ENCODE measurements around the gene OR9Q1. TPM values are rescaled to one million over a fixed set of nuclear protein-coding genes. Genes with fewer than 3 reads are reported as not detected.

The OR9Q1 gene
- total RNA-seq, 2 donors from 2014 or later, result not detected

DNA sequence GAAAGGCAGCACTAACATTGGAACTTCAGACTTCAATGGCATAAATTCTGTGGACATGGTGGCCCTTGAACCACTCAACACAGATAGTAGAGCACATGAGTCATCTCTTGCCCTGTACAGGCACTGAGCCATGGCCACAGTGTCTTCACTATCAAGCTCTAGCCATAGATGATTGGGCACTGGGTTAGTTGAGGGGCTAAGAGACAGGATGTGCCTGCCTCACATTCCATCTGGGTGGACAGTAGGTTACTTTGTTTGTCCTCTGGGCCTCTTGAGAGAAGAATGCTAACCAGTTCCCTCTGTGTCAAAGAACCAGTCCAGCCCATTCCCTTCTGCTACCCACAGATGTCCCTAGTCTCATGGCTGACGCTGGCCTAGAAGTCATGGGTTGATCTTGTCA lies 46.9 kb downstream of the OR9Q1 start:
- Histone ChIP-seq H3K9me3 (no peaks in the 10 kb centered on the region), H3K27me3 (replicated peaks; ENCODE audit: insufficient read depth) (no peaks in the 10 kb centered on the region), H3K4me3 (no peak overlapping the region), H3K36me3 (no peaks in the 10 kb centered on the region), H3K4me1 (replicated peaks) (no peaks in the 10 kb centered on the region), H3K27ac (no peak overlapping the region)
- no peak for TF ChIP-seq POLR2AphosphoS5 (IDR thresholded peaks at IDR 0.05)
- no peak for TF ChIP-seq CTCF (IDR thresholded peaks at IDR 0.05)
- no peak for TF ChIP-seq POLR2A (IDR thresholded peaks at IDR 0.05)
- WGBS, result 83% methylated on average over 1 of the region's 1 CpG
- DNase-seq (ENCODE audit: low spot score), result no peak
- intact Hi-C loops (cut with DNase I), result no loop called here

GRCh38 chr11:58075781-58076180 lies 52.1 kb downstream of the OR9Q1 start:
- TF ChIP-seq CTCF (IDR thresholded peaks at IDR 0.05) (no peak), POLR2AphosphoS5 (IDR thresholded peaks at IDR 0.05) (no peak), POLR2A (IDR thresholded peaks at IDR 0.05) (no peak)
- no peak overlapping the region for H3K27ac ChIP-seq
- no peaks in the 10 kb centered on the region for H3K27me3 ChIP-seq (replicated peaks; ENCODE audit: insufficient read depth)
- H3K4me1 ChIP-seq (replicated peaks), result no peaks in the 10 kb centered on the region
- no peak for DNase-seq (ENCODE audit: low spot score)
- no peaks in the 10 kb centered on the region for H3K9me3 ChIP-seq
- H3K36me3 ChIP-seq, result no peaks in the 10 kb centered on the region
- WGBS, result 44% methylated on average over 2 of the region's 2 CpGs
- no peak overlapping the region for H3K4me3 ChIP-seq
- intact Hi-C loops (cut with DNase I), result no loop called here

DNA sequence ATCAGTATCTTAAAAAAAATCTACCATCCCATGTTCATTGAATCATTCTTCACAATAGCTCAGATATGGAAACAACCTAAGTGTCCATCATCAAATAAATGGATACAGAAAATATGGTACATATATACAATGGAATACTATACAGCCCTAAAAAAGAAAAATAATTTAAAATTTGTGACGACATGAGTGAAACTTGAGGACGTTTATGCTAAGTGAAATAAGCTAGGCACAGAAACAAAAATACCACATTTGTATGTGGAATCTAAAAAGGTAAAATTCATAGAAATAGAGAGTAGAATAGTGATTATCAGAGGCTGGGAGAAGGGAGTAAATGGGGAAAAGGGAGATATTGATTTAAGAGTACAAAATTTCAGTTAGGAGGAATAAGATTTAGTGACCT lies 62.8 kb downstream of the OR9Q1 start:
- H3K27ac ChIP-seq, result no peak overlapping the region
- TF ChIP-seq CTCF (IDR thresholded peaks at IDR 0.05) (no peak), POLR2A (IDR thresholded peaks at IDR 0.05) (no peak), POLR2AphosphoS5 (IDR thresholded peaks at IDR 0.05) (no peak)
- no peak overlapping the region for H3K4me3 ChIP-seq
- intact Hi-C loops (cut with DNase I), result no loop called here
- no peaks in the 10 kb centered on the region for H3K27me3 ChIP-seq (replicated peaks; ENCODE audit: insufficient read depth)
- H3K36me3 ChIP-seq, result no peaks in the 10 kb centered on the region
- no peaks in the 10 kb centered on the region for H3K9me3 ChIP-seq
- DNase-seq (ENCODE audit: low spot score), result no peak
- no peaks in the 10 kb centered on the region for H3K4me1 ChIP-seq (replicated peaks)
- 68% methylated on average over 2 of the region's 2 CpGs for WGBS

- H3K4me3 ChIP-seq, result no peak overlapping the region
- H3K9me3 ChIP-seq, result no peaks in the 10 kb centered on the region
- H3K4me1 ChIP-seq (replicated peaks), result no peaks in the 10 kb centered on the region
- WGBS, result 53% methylated on average over 2 of the region's 2 CpGs
- TF ChIP-seq POLR2AphosphoS5 (IDR thresholded peaks at IDR 0.05) (no peak), POLR2A (IDR thresholded peaks at IDR 0.05) (no peak), CTCF (IDR thresholded peaks at IDR 0.05) (no peak)
- intact Hi-C loops (cut with DNase I), result no loop called here
- no peak for DNase-seq (ENCODE audit: low spot score)
- no peaks in the 10 kb centered on the region for H3K27me3 ChIP-seq (replicated peaks; ENCODE audit: insufficient read depth)
- H3K27ac ChIP-seq, result no peak overlapping the region
- no peaks in the 10 kb centered on the region for H3K36me3 ChIP-seq
Measured at GRCh38 chr11:58097437-58097836, 73.8 kb downstream of the OR9Q1 start.

DNA sequence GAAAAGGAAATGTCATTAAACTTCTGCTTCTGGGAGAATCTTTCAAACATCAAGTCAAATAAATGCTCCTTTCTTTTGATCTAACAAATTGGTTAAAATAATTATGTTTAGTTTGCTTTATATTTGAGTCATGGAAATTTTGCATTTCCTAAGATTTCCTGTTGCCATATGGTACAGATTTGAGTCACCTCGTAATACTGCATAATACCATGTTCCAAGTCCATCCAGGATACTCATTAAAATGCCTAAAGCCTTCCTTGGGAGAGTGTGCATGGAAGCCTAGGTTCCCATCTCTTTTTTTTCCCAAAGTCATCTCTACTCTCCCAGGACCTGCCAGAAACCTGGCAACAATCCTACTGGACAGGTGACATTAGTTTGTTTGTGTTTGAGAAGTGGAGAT lies 97.4 kb downstream of the OR9Q1 start:
- WGBS, result 68% methylated on average over 1 of the region's 1 CpG
- intact Hi-C loops (cut with DNase I), result no loop called here

More for the DNA sequence above, 97.4 kb downstream of the OR9Q1 start:
- H3K27ac ChIP-seq, result no peak overlapping the region
- no peaks in the 10 kb centered on the region for H3K9me3 ChIP-seq
- no peak overlapping the region for H3K4me3 ChIP-seq
- no peak for TF ChIP-seq POLR2AphosphoS5 (IDR thresholded peaks at IDR 0.05)
- no peak for TF ChIP-seq CTCF (IDR thresholded peaks at IDR 0.05)
- no peak for TF ChIP-seq POLR2A (IDR thresholded peaks at IDR 0.05)
- H3K4me1 ChIP-seq (replicated peaks), result no peaks in the 10 kb centered on the region
- no peaks in the 10 kb centered on the region for H3K36me3 ChIP-seq
- DNase-seq (ENCODE audit: low spot score), result no peak
- no peaks in the 10 kb centered on the region for H3K27me3 ChIP-seq (replicated peaks; ENCODE audit: insufficient read depth)
